SIG-M5 (cell line): ENCODE measurements around the gene DOK6.
"Not testable (repeated sequence)": the region's sequence is repeated elsewhere in the genome, so short reads cannot be mapped to it uniquely, and the experiment has no call there.

Source experiments
- DNase-seq: peaks from one replicate; lab custom pipeline; 2025; lab: John Stamatoyannopoulos, UW

DOK6 gene

GRCh38 chr18:69626171-69626570, 225.5 kb downstream of the DOK6 start:
- DNase-seq = no peak

GRCh38 chr18:69626643-69627242, 226.1 kb downstream of the DOK6 start:
- DNase-seq = no peak

GRCh38 chr18:69628774-69629359, 228.2 kb downstream of the DOK6 start:
- DNase-seq = no peak

GRCh38 chr18:69631281-69631680, 230.6 kb downstream of the DOK6 start:
- DNase-seq = no peak

GRCh38 chr18:69635482-69635881, 234.8 kb downstream of the DOK6 start:
- no peak for DNase-seq

- DNase-seq = no peak
Measured at GRCh38 chr18:69636529-69637301, 236.0 kb downstream of the DOK6 start.

GRCh38 chr18:69638056-69638455, 237.4 kb downstream of the DOK6 start:
- no peak for DNase-seq

GRCh38 chr18:69647702-69648101, 247.0 kb downstream of the DOK6 start:
- DNase-seq = no peak

GRCh38 chr18:69648486-69648885, 247.8 kb downstream of the DOK6 start:
- no peak for DNase-seq

- DNase-seq = no peak
Measured at GRCh38 chr18:69649684-69650083, 249.0 kb downstream of the DOK6 start.

- DNase-seq = no peak
Measured at GRCh38 chr18:69651243-69651642, 250.6 kb downstream of the DOK6 start.

- no peak for DNase-seq
Measured at GRCh38 chr18:69655816-69656215, 255.1 kb downstream of the DOK6 start.

- DNase-seq = no peak
Measured at GRCh38 chr18:69658103-69658502, 257.4 kb downstream of the DOK6 start.

GRCh38 chr18:69658685-69659084, 258.0 kb downstream of the DOK6 start:
- no peak for DNase-seq

- no peak for DNase-seq
Measured at GRCh38 chr18:69659142-69659651, 258.5 kb downstream of the DOK6 start.

- DNase-seq = not testable (repeated sequence)
Measured at GRCh38 chr18:69662090-69662489, 261.4 kb downstream of the DOK6 start.

GRCh38 chr18:69664399-69664798, 263.7 kb downstream of the DOK6 start:
- DNase-seq = no peak

GRCh38 chr18:69674292-69674877, 273.7 kb downstream of the DOK6 start:
- DNase-seq = no peak

- DNase-seq = no peak
Measured at GRCh38 chr18:69674966-69675365, 274.3 kb downstream of the DOK6 start.

- DNase-seq = no peak
Measured at GRCh38 chr18:69677595-69677994, 276.9 kb downstream of the DOK6 start.

- no peak for DNase-seq
Measured at GRCh38 chr18:69680123-69680522, 279.4 kb downstream of the DOK6 start.

GRCh38 chr18:69683176-69683575, 282.5 kb downstream of the DOK6 start:
- DNase-seq = no peak

GRCh38 chr18:69684789-69685188, 284.1 kb downstream of the DOK6 start:
- no peak for DNase-seq
